CD4-positive, CD25-positive, alpha-beta regulatory T cell (primary cell): ENCODE measurements around the gene MORC2. TPM values are rescaled to one million over a fixed set of nuclear protein-coding genes. Genes with fewer than 3 reads are reported as not detected.

Experiments used
- ATAC-seq, 2 donors: fragments of 150-1000 bp; cut with Tn5 transposase; one replicate each; pipeline ENCODE4 v1.10.0; 2021; ENCODE audit warnings: low read depth in 2 of 2, moderate number of reproducible peaks in 2 of 2, moderate library complexity in 1 of 2
- DNase-seq, 3 donors: peaks; one replicate each; pipeline versions ENCODE4 v3.0.0 to v3.0.0-alpha.2; 2012 to 2022; ENCODE audit warnings: mixed read lengths in 1 of 3
- H3K27ac ChIP-seq: one replicate; pipeline ENCODE4 v1.7.0; 2013; ENCODE audit warnings: mild to moderate bottlenecking, low read length; ENCODE audit not compliant: insufficient read depth, poor library complexity, severe bottlenecking
- H3K27me3 ChIP-seq: one replicate; pipeline ENCODE4 v1.7.0; 2013; ENCODE audit warnings: low read length; ENCODE audit not compliant: control insufficient read depth, insufficient read depth
- H3K36me3 ChIP-seq: one replicate; pipeline ENCODE4 v1.7.0; 2013; ENCODE audit warnings: mild to moderate bottlenecking, low read length, moderate library complexity; ENCODE audit not compliant: control insufficient read depth, insufficient read depth
- H3K4me1 ChIP-seq: 2 replicates; pipeline ENCODE4 v1.7.0; 2013; ENCODE audit warnings: mild to moderate bottlenecking, low read length; ENCODE audit not compliant: insufficient read depth, control insufficient read depth, poor library complexity, severe bottlenecking
- H3K4me3 ChIP-seq: one replicate; pipeline ENCODE4 v1.7.0; 2013; ENCODE audit warnings: low read depth, mild to moderate bottlenecking, low read length, moderate library complexity
- H3K9me3 ChIP-seq, 2 experiments: 1 replicate in 1 of 2; 2 replicates in 1 of 2; pipeline ENCODE4 v1.7.0; 2013; ENCODE audit warnings: low read length in 2 of 2, mild to moderate bottlenecking in 1 of 2, moderate library complexity in 1 of 2; ENCODE audit not compliant: control insufficient read depth in 2 of 2
- H3K27ac Mint-ChIP-seq, 3 donors: one replicate each; pipeline ENCODE4 v1.8.0; 2020 to 2022; ENCODE audit warnings: mild to moderate bottlenecking in 3 of 3, mixed read lengths in 3 of 3, moderate library complexity in 2 of 3
- H3K27me3 Mint-ChIP-seq: one replicate; pipeline ENCODE4 v1.8.0; 2022; ENCODE audit warnings: mild to moderate bottlenecking, mixed read lengths
- H3K36me3 Mint-ChIP-seq: one replicate; pipeline ENCODE4 v1.8.0; 2020; ENCODE audit warnings: mixed read lengths
- H3K4me1 Mint-ChIP-seq, 4 donors: one replicate each; pipeline ENCODE4 v1.8.0; 2020 to 2022; ENCODE audit warnings: mixed read lengths in 4 of 4, mild to moderate bottlenecking in 1 of 4
- H3K4me3 Mint-ChIP-seq, 4 donors: one replicate each; pipeline ENCODE4 v1.8.0; 2020 to 2022; ENCODE audit warnings: mild to moderate bottlenecking in 4 of 4, mixed read lengths in 4 of 4, moderate library complexity in 3 of 4
- H3K9me3 Mint-ChIP-seq, 7 donors: one replicate each; pipeline ENCODE4 v1.8.0; 2020 to 2022; ENCODE audit warnings: mixed read lengths in 7 of 7, mild to moderate bottlenecking in 3 of 7, moderate library complexity in 2 of 7
- polyA plus RNA-seq, 4 donors: library from polyadenylated mRNA; unstranded; fragments of 300-500 nt; fragmentation: Illumina TruSeq; gene quantifications; one replicate each; pipeline ENCODE4 v1.2.3, GENCODE V29; 2021
- total RNA-seq: library from RNA; stranded (reverse); gene quantifications from one replicate; pipeline ENCODE4 v1.2.3, GENCODE V29; 2022

The MORC2 gene
- total and polyA plus RNA-seq, 5 donors from 2014 or later, result 7.6 to 39.0 (median 16.4) TPM

- DNase-seq, result peak in 1 of 3 donors; percentile 54
- H3K4me1 ChIP-seq, result peaks cover 61% of the 10 kb centered on the region
- H3K4me3 ChIP-seq, result peak overlapping the region; percentile 91
- Mint-ChIP-seq H3K36me3 (peaks cover 63% of the 10 kb centered on the region), H3K4me1 (peaks cover 18 to 88% (median 53%) of the 10 kb centered on the region in 4 donors), H3K27me3 (no peaks in the 10 kb centered on the region), H3K4me3 (peak overlapping the region; percentile 80 to 98 (median 92)), H3K27ac (peak overlapping the region; percentile 96 to 99 (median 97)), H3K9me3 (no peaks in the 10 kb centered on the region)
- no peaks in the 10 kb centered on the region for H3K27me3 ChIP-seq
- ATAC-seq, result peak in 1 of 2 donors; percentile 15
- H3K27ac ChIP-seq, result peak overlapping the region; percentile 70
- H3K36me3 ChIP-seq, result peaks cover 40% of the 10 kb centered on the region
- no peaks in the 10 kb centered on the region for H3K9me3 ChIP-seq
These were observed 27.2 kb downstream of the MORC2 start for GRCh38 chr22:30941363-30941740.

GRCh38 chr22:30940685-30941362 lies 27.8 kb downstream of the MORC2 start:
- peaks cover 22 to 89% (median 57%) of the 10 kb centered on the region in 4 donors for H3K4me1 Mint-ChIP-seq
- H3K27ac Mint-ChIP-seq, result peak overlapping the region; percentile 96 to 99 (median 97)
- peak overlapping the region; percentile 70 for H3K27ac ChIP-seq
- H3K4me3 Mint-ChIP-seq, result peak overlapping the region; percentile 80 to 98 (median 92)
- peaks cover 61% of the 10 kb centered on the region for H3K4me1 ChIP-seq
- no peaks in the 10 kb centered on the region for H3K9me3 ChIP-seq
- H3K9me3 Mint-ChIP-seq, result no peaks in the 10 kb centered on the region
- H3K27me3 ChIP-seq, result no peaks in the 10 kb centered on the region
- no peaks in the 10 kb centered on the region for H3K27me3 Mint-ChIP-seq
- ATAC-seq (peak; percentile 77 to 84), DNase-seq (peak in 2 of 3 donors; percentile 61 to 85)
- peak overlapping the region; percentile 91 for H3K4me3 ChIP-seq
- peaks cover 63% of the 10 kb centered on the region for H3K36me3 Mint-ChIP-seq
- H3K36me3 ChIP-seq, result peaks cover 40% of the 10 kb centered on the region

- Mint-ChIP-seq H3K4me3 (no peak overlapping the region), H3K9me3 (no peaks in the 10 kb centered on the region), H3K36me3 (peaks cover 70% of the 10 kb centered on the region), H3K4me1 (peaks cover 7 to 70% (median 40%) of the 10 kb centered on the region in 4 donors), H3K27ac (peak overlapping the region in 2 of 3 donors; percentile 62 to 76), H3K27me3 (peaks cover 6% of the 10 kb centered on the region)
- DNase-seq (no peak), ATAC-seq (no peak)
- no peaks in the 10 kb centered on the region for H3K27me3 ChIP-seq
- no peak overlapping the region for H3K4me3 ChIP-seq
- H3K36me3 ChIP-seq, result peaks cover 93% of the 10 kb centered on the region
- H3K27ac ChIP-seq, result no peak overlapping the region
- no peaks in the 10 kb centered on the region for H3K9me3 ChIP-seq
- H3K4me1 ChIP-seq, result peaks cover 15% of the 10 kb centered on the region
These were observed 34.5 kb downstream of the MORC2 start for GRCh38 chr22:30934053-30934452.

GRCh38 chr22:30933457-30933856 lies 35.1 kb downstream of the MORC2 start:
- Histone ChIP-seq H3K36me3 (peaks cover 96% of the 10 kb centered on the region), H3K4me1 (peaks cover 9% of the 10 kb centered on the region), H3K27me3 (no peaks in the 10 kb centered on the region), H3K27ac (no peak overlapping the region), H3K4me3 (no peak overlapping the region), H3K9me3 (no peaks in the 10 kb centered on the region)
- peak overlapping the region in 1 of 4 donors; percentile 7 for H3K4me3 Mint-ChIP-seq
- peaks cover 68% of the 10 kb centered on the region for H3K36me3 Mint-ChIP-seq
- ATAC-seq, result no peak
- H3K9me3 Mint-ChIP-seq, result no peaks in the 10 kb centered on the region
- H3K27ac Mint-ChIP-seq, result peak overlapping the region in 1 of 3 donors; percentile 69
- peaks cover 6% of the 10 kb centered on the region for H3K27me3 Mint-ChIP-seq
- peaks cover 5 to 66% (median 38%) of the 10 kb centered on the region in 4 donors for H3K4me1 Mint-ChIP-seq
- DNase-seq, result no peak

- H3K4me3 Mint-ChIP-seq, result no peak overlapping the region
- no peaks in the 10 kb centered on the region for H3K27me3 ChIP-seq
- DNase-seq (no peak), ATAC-seq (no peak)
- H3K4me1 ChIP-seq, result peaks cover 4% of the 10 kb centered on the region
- H3K9me3 ChIP-seq, result no peaks in the 10 kb centered on the region
- no peak overlapping the region for H3K27ac ChIP-seq
- peaks cover 5 to 60% (median 35%) of the 10 kb centered on the region in 4 donors for H3K4me1 Mint-ChIP-seq
- peak overlapping the region; percentile 5 to 88 (median 60) for H3K27ac Mint-ChIP-seq
- H3K4me3 ChIP-seq, result no peak overlapping the region
- peaks cover 97% of the 10 kb centered on the region for H3K36me3 ChIP-seq
- H3K9me3 Mint-ChIP-seq, result no peaks in the 10 kb centered on the region
- peaks cover 65% of the 10 kb centered on the region for H3K36me3 Mint-ChIP-seq
- peaks cover 6% of the 10 kb centered on the region for H3K27me3 Mint-ChIP-seq
These were observed 35.9 kb downstream of the MORC2 start for GRCh38 chr22:30932661-30933060.

- Mint-ChIP-seq H3K36me3 (peaks cover 69% of the 10 kb centered on the region), H3K4me3 (no peak overlapping the region), H3K4me1 (peaks cover 5 to 55% (median 33%) of the 10 kb centered on the region in 4 donors), H3K9me3 (no peaks in the 10 kb centered on the region), H3K27me3 (peaks cover 6% of the 10 kb centered on the region), H3K27ac (peak overlapping the region; percentile 60 to 93 (median 88))
- ATAC-seq, result no peak
- Histone ChIP-seq H3K36me3 (peaks cover 97% of the 10 kb centered on the region), H3K27ac (no peak overlapping the region), H3K27me3 (no peaks in the 10 kb centered on the region), H3K4me1 (peaks cover 4% of the 10 kb centered on the region), H3K4me3 (no peak overlapping the region), H3K9me3 (no peaks in the 10 kb centered on the region)
- DNase-seq, result no peak
These were observed 36.9 kb downstream of the MORC2 start for GRCh38 chr22:30931541-30932300.

GRCh38 chr22:30930228-30930627 lies 38.3 kb downstream of the MORC2 start:
- H3K9me3 ChIP-seq, result no peaks in the 10 kb centered on the region
- Mint-ChIP-seq H3K9me3 (no peaks in the 10 kb centered on the region), H3K36me3 (peaks cover 58% of the 10 kb centered on the region), H3K4me3 (no peak overlapping the region), H3K4me1 (peaks cover 0 to 41% (median 24%) of the 10 kb centered on the region in 4 donors), H3K27me3 (peaks cover 6% of the 10 kb centered on the region), H3K27ac (peak overlapping the region; percentile 18 to 60 (median 35))
- no peak overlapping the region for H3K27ac ChIP-seq
- no peak for DNase-seq
- no peak overlapping the region for H3K4me3 ChIP-seq
- no peaks in the 10 kb centered on the region for H3K27me3 ChIP-seq
- no peak for ATAC-seq
- peaks cover 4% of the 10 kb centered on the region for H3K4me1 ChIP-seq
- peaks cover 95% of the 10 kb centered on the region for H3K36me3 ChIP-seq
